Stomach (tissue), 4 donors: ENCODE results near the gene HMGCS2.

ENCODE experiments used
- EP300 ChIP-seq: sonication (generic); formaldehyde crosslinking; IDR thresholded peaks from one replicate; pipeline ENCODE4 v1.6.1; 2017; ENCODE audit warnings: antibody characterized with exemption
- POLR2A ChIP-seq, 4 donors: fragments of 450-650 bp; IDR thresholded peaks; one replicate each; pipeline ENCODE4 v1.6.1; 2016; ENCODE audit warnings: antibody characterized with exemption in 4 of 4, control low read depth in 2 of 4, mild to moderate bottlenecking in 1 of 4, moderate library complexity in 1 of 4
- POLR2AphosphoS5 ChIP-seq, 3 donors: sonication (generic); formaldehyde crosslinking; IDR thresholded peaks; one replicate each; pipeline ENCODE4 v1.6.1; 2016; ENCODE audit warnings: antibody characterized with exemption in 3 of 3
- TF ChIP-seq, protein P1 (sequence below), 7 experiments: fragments of 450-650 bp in 4 of 7; fragments of 200-600 bp in 3 of 7; sonication (generic) in 3 of 7; IDR thresholded peaks; one replicate each; pipeline ENCODE4 v1.5.1; 2016 to 2019; ENCODE audit warnings: antibody characterized with exemption in 7 of 7, control low read depth in 2 of 7, mild to moderate bottlenecking in 1 of 7

DNA sequence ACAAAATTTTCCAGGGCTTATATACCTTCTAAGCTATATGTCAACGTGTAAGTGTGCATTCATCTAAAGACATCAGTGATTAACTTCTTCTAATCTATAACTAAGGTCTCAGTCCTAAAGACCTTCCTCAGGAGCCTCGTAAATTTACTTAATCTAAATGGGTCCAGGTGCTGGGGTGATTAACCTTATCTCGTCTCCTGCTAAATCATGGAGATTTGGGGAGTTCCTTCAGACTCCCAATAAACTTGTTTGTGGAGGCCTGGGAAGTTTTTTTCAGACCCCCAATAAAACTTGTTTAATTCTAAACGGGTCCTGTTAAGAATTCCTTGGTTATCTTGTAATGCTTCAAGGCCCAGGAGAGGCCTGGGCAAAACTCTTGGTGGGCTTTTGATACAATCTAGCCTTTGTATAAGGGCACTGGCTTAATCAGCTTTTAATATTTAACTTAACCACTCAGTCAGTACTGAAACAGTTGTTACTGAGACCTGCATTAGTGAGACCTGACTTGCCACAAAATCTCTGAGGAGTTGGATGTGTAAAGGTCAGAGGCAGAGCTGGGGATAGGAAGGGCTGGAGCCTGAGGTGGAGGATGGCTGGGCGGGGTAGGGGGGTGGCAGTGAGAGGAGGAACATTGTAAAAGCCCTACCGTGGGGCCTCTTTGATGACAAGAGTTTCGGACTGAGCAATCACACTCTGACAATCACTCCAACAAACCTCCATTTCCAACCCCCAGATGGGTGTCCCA, 6.2 kb upstream of the HMGCS2 start:
- TF ChIP-seq POLR2A (IDR thresholded peaks at IDR 0.05) (no peak), POLR2AphosphoS5 (IDR thresholded peaks at IDR 0.05) (no peak), EP300 (no peak)
- TF ChIP-seq, protein P1, sequence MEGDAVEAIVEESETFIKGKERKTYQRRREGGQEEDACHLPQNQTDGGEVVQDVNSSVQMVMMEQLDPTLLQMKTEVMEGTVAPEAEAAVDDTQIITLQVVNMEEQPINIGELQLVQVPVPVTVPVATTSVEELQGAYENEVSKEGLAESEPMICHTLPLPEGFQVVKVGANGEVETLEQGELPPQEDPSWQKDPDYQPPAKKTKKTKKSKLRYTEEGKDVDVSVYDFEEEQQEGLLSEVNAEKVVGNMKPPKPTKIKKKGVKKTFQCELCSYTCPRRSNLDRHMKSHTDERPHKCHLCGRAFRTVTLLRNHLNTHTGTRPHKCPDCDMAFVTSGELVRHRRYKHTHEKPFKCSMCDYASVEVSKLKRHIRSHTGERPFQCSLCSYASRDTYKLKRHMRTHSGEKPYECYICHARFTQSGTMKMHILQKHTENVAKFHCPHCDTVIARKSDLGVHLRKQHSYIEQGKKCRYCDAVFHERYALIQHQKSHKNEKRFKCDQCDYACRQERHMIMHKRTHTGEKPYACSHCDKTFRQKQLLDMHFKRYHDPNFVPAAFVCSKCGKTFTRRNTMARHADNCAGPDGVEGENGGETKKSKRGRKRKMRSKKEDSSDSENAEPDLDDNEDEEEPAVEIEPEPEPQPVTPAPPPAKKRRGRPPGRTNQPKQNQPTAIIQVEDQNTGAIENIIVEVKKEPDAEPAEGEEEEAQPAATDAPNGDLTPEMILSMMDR (IDR thresholded peaks at IDR 0.05) = no peak
